ENCODE results near the gene CASD1. TPM values are rescaled to one million over a fixed set of nuclear protein-coding genes. Genes with fewer than 3 reads are reported as not detected.
A peak's percentile ranks its signal among the peaks of the same experiment; 100 is the strongest.

CASD1 gene
- total RNA-seq, 1 donor from 2014 or later = 93.5 TPM

- H3K36me3 ChIP-seq = no peaks in the 10 kb centered on the region
- Mint-ChIP-seq H3K4me3 (no peak overlapping the region), H3K36me3 (no peaks in the 10 kb centered on the region), H3K9me3 (no peaks in the 10 kb centered on the region), H3K27ac (no peak overlapping the region), H3K27me3 (ENCODE audit: insufficient read depth, low read depth) (no peaks in the 10 kb centered on the region), H3K4me1 (peaks cover 21% of the 10 kb centered on the region)
- peaks cover 3% of the 10 kb centered on the region for H3F3A ChIP-seq (ENCODE audit: low read depth)
- no peak overlapping the region for H3K4me3 ChIP-seq
- no peak for DNase-seq (ENCODE audit: low spot score)
- no peak overlapping the region for H3K4me2 ChIP-seq
- peaks cover 22% of the 10 kb centered on the region for H3K4me1 ChIP-seq
- peaks cover 26% of the 10 kb centered on the region for H3K79me2 ChIP-seq (ENCODE audit: low read depth)
- H3K27ac ChIP-seq = no peak overlapping the region
- no peaks in the 10 kb centered on the region for H3K27me3 ChIP-seq
- H4K20me1 ChIP-seq (ENCODE audit: low read depth) = peaks cover 20% of the 10 kb centered on the region
- no peak for TF ChIP-seq EZH2 (IDR thresholded peaks at IDR 0.05)
- no peak for TF ChIP-seq EZH2phosphoT487 (IDR thresholded peaks at IDR 0.05)
- TF ChIP-seq, protein P1, sequence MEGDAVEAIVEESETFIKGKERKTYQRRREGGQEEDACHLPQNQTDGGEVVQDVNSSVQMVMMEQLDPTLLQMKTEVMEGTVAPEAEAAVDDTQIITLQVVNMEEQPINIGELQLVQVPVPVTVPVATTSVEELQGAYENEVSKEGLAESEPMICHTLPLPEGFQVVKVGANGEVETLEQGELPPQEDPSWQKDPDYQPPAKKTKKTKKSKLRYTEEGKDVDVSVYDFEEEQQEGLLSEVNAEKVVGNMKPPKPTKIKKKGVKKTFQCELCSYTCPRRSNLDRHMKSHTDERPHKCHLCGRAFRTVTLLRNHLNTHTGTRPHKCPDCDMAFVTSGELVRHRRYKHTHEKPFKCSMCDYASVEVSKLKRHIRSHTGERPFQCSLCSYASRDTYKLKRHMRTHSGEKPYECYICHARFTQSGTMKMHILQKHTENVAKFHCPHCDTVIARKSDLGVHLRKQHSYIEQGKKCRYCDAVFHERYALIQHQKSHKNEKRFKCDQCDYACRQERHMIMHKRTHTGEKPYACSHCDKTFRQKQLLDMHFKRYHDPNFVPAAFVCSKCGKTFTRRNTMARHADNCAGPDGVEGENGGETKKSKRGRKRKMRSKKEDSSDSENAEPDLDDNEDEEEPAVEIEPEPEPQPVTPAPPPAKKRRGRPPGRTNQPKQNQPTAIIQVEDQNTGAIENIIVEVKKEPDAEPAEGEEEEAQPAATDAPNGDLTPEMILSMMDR (IDR thresholded peaks at IDR 0.05) = no peak
- no peak overlapping the region for H3K9ac ChIP-seq
- H3K9me3 ChIP-seq (ENCODE audit: low read depth) = no peaks in the 10 kb centered on the region
- no peak overlapping the region for H2AFZ ChIP-seq (replicated peaks)
Measured at GRCh38 chr7:94507462-94507861, 2.1 kb upstream of the CASD1 start.

- H3K36me3 ChIP-seq = no peaks in the 10 kb centered on the region
- H2AFZ ChIP-seq (replicated peaks) = no peak overlapping the region
- Mint-ChIP-seq H3K4me3 (no peak overlapping the region), H3K9me3 (no peaks in the 10 kb centered on the region), H3K4me1 (peaks cover 26% of the 10 kb centered on the region), H3K27ac (no peak overlapping the region), H3K27me3 (ENCODE audit: insufficient read depth, low read depth) (no peaks in the 10 kb centered on the region), H3K36me3 (no peaks in the 10 kb centered on the region)
- H3K27ac ChIP-seq = no peak overlapping the region
- peaks cover 3% of the 10 kb centered on the region for H3F3A ChIP-seq (ENCODE audit: low read depth)
- H3K79me2 ChIP-seq (ENCODE audit: low read depth) = peaks cover 31% of the 10 kb centered on the region
- H4K20me1 ChIP-seq (ENCODE audit: low read depth) = peaks cover 25% of the 10 kb centered on the region
- H3K27me3 ChIP-seq = no peaks in the 10 kb centered on the region
- no peak overlapping the region for H3K4me2 ChIP-seq
- DNase-seq (ENCODE audit: low spot score) = no peak
- no peak overlapping the region for H3K9ac ChIP-seq
- H3K4me3 ChIP-seq = no peak overlapping the region
- no peaks in the 10 kb centered on the region for H3K9me3 ChIP-seq (ENCODE audit: low read depth)
- peaks cover 26% of the 10 kb centered on the region for H3K4me1 ChIP-seq
- TF ChIP-seq EZH2 (IDR thresholded peaks at IDR 0.05) (no peak), EZH2phosphoT487 (IDR thresholded peaks at IDR 0.05) (no peak)
- TF ChIP-seq, protein P1 (IDR thresholded peaks at IDR 0.05) = no peak
Measured at GRCh38 chr7:94507962-94508361, 1.6 kb upstream of the CASD1 start.

- Histone ChIP-seq H3K36me3 (no peaks in the 10 kb centered on the region), H3K79me2 (ENCODE audit: low read depth) (peaks cover 51% of the 10 kb centered on the region), H3K9ac (peak overlapping the region; percentile 83), H3K4me1 (peaks cover 45% of the 10 kb centered on the region), H3K9me3 (ENCODE audit: low read depth) (no peaks in the 10 kb centered on the region), H2AFZ (replicated peaks) (peak overlapping the region; percentile 86), H3K4me3 (peak overlapping the region; percentile 90), H3K27ac (peak overlapping the region; percentile 88), H3K4me2 (peak overlapping the region; percentile 99), H3K27me3 (no peaks in the 10 kb centered on the region), H4K20me1 (ENCODE audit: low read depth) (peaks cover 45% of the 10 kb centered on the region), H3F3A (ENCODE audit: low read depth) (peaks cover 10% of the 10 kb centered on the region)
- Mint-ChIP-seq H3K4me1 (peaks cover 39% of the 10 kb centered on the region), H3K9me3 (no peaks in the 10 kb centered on the region), H3K4me3 (peak overlapping the region; percentile 91), H3K27ac (peak overlapping the region; percentile 80), H3K27me3 (ENCODE audit: insufficient read depth, low read depth) (no peaks in the 10 kb centered on the region), H3K36me3 (peaks cover 1% of the 10 kb centered on the region)
- TF ChIP-seq EZH2phosphoT487 (IDR thresholded peaks at IDR 0.05) (no peak), EZH2 (IDR thresholded peaks at IDR 0.05) (peak; percentile 29)
- TF ChIP-seq, protein P1 (IDR thresholded peaks at IDR 0.05) = peak; percentile 41
- DNase-seq (ENCODE audit: low spot score) = peak; percentile 91
Measured at GRCh38 chr7:94509887-94510581, 425 bp downstream of the CASD1 start.
